Endodermal cell (in vitro differentiated cells): ENCODE data around the gene CFAP74. TPM values are rescaled to one million over a fixed set of nuclear protein-coding genes. Genes with fewer than 3 reads are reported as not detected.

Source experiments
- DNase-seq: peaks from one replicate; pipeline ENCODE4 v3.0.0-alpha.2; 2017
- H3K27ac ChIP-seq: 2 replicates; pipeline ENCODE4 v1.5.1; 2013; ENCODE audit warnings: mild to moderate bottlenecking, low read depth, low read length, moderate library complexity
- H3K27me3 ChIP-seq: 2 replicates; pipeline ENCODE4 v1.6.1; 2013; ENCODE audit warnings: mild to moderate bottlenecking, low read length, moderate library complexity; ENCODE audit not compliant: insufficient read depth, control insufficient read depth, poor library complexity, severe bottlenecking
- H3K36me3 ChIP-seq: 2 replicates; pipeline ENCODE4 v1.7.0; 2013; ENCODE audit warnings: mild to moderate bottlenecking, low read length, moderate library complexity; ENCODE audit not compliant: control insufficient read depth, insufficient read depth
- H3K4me1 ChIP-seq: one replicate; pipeline ENCODE4 v1.7.0; 2013; ENCODE audit warnings: low read length; ENCODE audit not compliant: control insufficient read depth, insufficient read depth
- H3K4me3 ChIP-seq: 2 replicates; pipeline ENCODE4 v1.5.1; 2013; ENCODE audit warnings: mild to moderate bottlenecking, low read length, moderate library complexity
- H3K9ac ChIP-seq: 2 replicates; pipeline ENCODE4 v1.6.1; 2013; ENCODE audit warnings: mild to moderate bottlenecking, low read length, moderate library complexity; ENCODE audit not compliant: poor library complexity, severe bottlenecking; ENCODE audit errors: extremely low read depth
- H3K9me3 ChIP-seq: 2 replicates; pipeline ENCODE4 v1.6.1; 2013; ENCODE audit warnings: mild to moderate bottlenecking, low read length, moderate library complexity; ENCODE audit not compliant: control insufficient read depth
- H3K27ac Mint-ChIP-seq: 2 replicates; pipeline ENCODE4 v1.8.0; 2020; ENCODE audit warnings: mixed read lengths
- H3K27me3 Mint-ChIP-seq: 2 replicates; pipeline ENCODE4 v1.8.0; 2021; ENCODE audit warnings: mild to moderate bottlenecking, mixed read lengths; ENCODE audit not compliant: insufficient read depth
- H3K36me3 Mint-ChIP-seq: 2 replicates; pipeline ENCODE4 v1.8.0; 2020; ENCODE audit warnings: low read depth, mixed read lengths
- H3K4me1 Mint-ChIP-seq: 2 replicates; pipeline ENCODE4 v1.8.0; 2020; ENCODE audit warnings: mixed read lengths
- H3K4me3 Mint-ChIP-seq: 2 replicates; pipeline ENCODE4 v1.8.0; 2020; ENCODE audit warnings: mild to moderate bottlenecking, moderate library complexity, mixed read lengths
- H3K9me3 Mint-ChIP-seq: 2 replicates; pipeline ENCODE4 v1.8.0; 2020; ENCODE audit warnings: mild to moderate bottlenecking, mixed read lengths
- CTCF ChIP-seq: fragments of 200-600 bp; sonication (generic); conservative IDR thresholded peaks from 2 replicates; pipeline ENCODE4 v1.5.0; 2021; ENCODE audit warnings: antibody characterized with exemption, mild to moderate bottlenecking
- WGBS, 2 experiments: methylation state at CpG; one replicate each; pipeline versions ENCODE4 v1.1.5 to v1.1.7; 2013; ENCODE audit warnings: missing lambda C conversion rate in 2 of 2, mixed read lengths in 1 of 2; ENCODE audit not compliant: insufficient coverage in 1 of 2, insufficient read length in 1 of 2; 5-methylcytosine and 5-hydroxymethylcytosine counted together
- total RNA-seq, 2 donors: library from RNA; stranded (reverse); fragmentation: NEBNext Ultra II Directional in 1 of 2; extraction: Animal tissue kit (Norgen Biotek cat#: 25700) in 1 of 2; gene quantifications; 2 replicates in 1 of 2; 3 replicates in 1 of 2; pipeline ENCODE4 v1.2.1, GENCODE V29; 2021

Gene CFAP74
- total RNA-seq, 2 donors from 2014 or later, result 0.58 to 0.75 TPM

DNA sequence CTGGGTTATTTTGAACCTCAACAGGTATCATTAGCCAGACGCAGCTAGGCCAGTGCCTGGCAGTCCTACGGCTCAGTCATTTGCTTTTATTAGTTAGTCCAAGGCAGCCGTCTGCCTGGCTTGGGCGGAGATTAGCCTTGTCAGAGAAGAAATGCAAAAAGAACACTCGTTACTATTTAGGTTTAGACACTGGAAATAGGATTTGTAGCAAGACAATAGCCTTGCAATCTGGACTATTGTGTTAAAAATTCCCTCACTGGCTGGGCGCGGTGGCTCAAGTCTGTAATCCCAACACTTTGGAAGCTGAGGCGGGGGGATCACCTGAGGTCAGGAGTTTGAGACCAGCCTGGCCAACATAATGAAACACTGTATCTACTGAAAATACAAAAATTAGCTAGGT is 35.7 kb upstream of the CFAP74 start:
- H3K9me3 ChIP-seq, result no peaks in the 10 kb centered on the region
- Mint-ChIP-seq H3K36me3 (no peaks in the 10 kb centered on the region), H3K4me1 (no peaks in the 10 kb centered on the region), H3K9me3 (no peaks in the 10 kb centered on the region), H3K27ac (no peak overlapping the region), H3K27me3 (peaks cover 4% of the 10 kb centered on the region), H3K4me3 (no peak overlapping the region)
- WGBS, 2 experiments, result 93 to 97% methylated on average over 7 to 8 of the region's 8 CpGs
- H3K9ac ChIP-seq, result no peak overlapping the region
- DNase-seq, result no peak
- H3K4me3 ChIP-seq, result no peak overlapping the region
- H3K27me3 ChIP-seq, result peaks cover 6% of the 10 kb centered on the region
- H3K36me3 ChIP-seq, result no peaks in the 10 kb centered on the region
- no peaks in the 10 kb centered on the region for H3K4me1 ChIP-seq
- no peak for TF ChIP-seq CTCF
- no peak overlapping the region for H3K27ac ChIP-seq

DNA sequence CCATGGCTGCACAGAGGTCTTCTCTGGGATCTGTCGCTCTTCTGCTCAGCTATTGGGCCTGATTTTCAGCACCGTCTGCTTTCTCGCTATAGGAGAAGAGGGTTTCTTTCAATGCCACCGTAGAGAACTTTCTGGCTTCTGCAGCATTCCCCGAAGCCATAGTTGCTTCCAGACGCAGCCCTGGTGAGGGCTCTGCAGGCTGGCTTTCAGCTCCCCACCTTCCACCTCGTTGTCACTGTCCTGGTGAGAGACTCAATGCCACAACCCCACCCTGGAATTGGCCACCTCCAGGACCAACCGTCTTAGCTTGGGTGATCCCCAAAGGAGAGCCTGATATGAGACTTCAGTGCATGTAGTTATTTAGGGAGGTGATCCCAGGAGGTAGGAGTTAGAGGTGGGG is 34.6 kb upstream of the CFAP74 start:
- WGBS, 2 experiments, result 93 to 95% methylated on average over 7 to 8 of the region's 8 CpGs
- H3K4me3 ChIP-seq, result no peak overlapping the region
- H3K4me1 Mint-ChIP-seq, result no peaks in the 10 kb centered on the region

DNA sequence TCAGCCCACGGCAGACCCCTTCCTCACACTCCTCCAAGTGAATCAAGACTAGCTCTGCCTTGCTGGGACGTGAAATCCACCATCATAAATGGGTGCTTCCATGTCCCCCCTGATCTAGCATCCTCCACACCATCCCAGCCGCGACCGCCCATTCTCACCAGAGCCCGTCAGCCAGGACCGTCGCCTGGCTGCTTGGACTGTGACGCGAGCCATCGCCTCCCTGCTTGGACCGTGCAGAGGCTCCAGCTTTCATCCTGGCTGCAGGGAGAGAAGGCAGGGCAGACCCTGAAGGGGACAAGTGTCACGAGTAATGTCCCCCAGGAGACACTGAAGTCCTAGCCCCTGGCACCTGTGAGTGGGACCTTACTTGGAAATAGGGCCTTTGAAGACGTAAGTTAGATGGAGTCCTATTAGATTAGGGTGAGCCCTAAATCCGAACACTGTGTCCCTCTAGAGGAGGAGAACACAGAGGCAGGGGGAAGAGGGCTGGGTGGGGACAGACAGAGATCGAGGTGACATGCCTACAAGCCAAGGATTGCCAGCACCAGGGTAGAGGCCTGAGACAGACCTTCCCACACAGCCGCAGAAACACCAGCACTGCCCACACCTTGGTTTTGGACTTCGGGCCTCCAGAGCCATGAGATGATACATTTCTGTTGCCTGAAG is 33.9 kb upstream of the CFAP74 start:
- Histone ChIP-seq H3K36me3 (no peaks in the 10 kb centered on the region), H3K4me1 (no peaks in the 10 kb centered on the region), H3K27me3 (no peaks in the 10 kb centered on the region), H3K9me3 (no peaks in the 10 kb centered on the region), H3K4me3 (no peak overlapping the region), H3K9ac (no peak overlapping the region), H3K27ac (no peak overlapping the region)
- no peak overlapping the region for H3K27ac Mint-ChIP-seq
- no peaks in the 10 kb centered on the region for H3K27me3 Mint-ChIP-seq
- DNase-seq, result no peak
- no peak for TF ChIP-seq CTCF
- H3K9me3 Mint-ChIP-seq, result no peaks in the 10 kb centered on the region
- 87% methylated on average over 14 to 18 of the region's 18 CpGs for WGBS, 2 experiments
- no peaks in the 10 kb centered on the region for H3K4me1 Mint-ChIP-seq
- no peaks in the 10 kb centered on the region for H3K36me3 Mint-ChIP-seq
- no peak overlapping the region for H3K4me3 Mint-ChIP-seq

More for the DNA sequence above, 34.6 kb upstream of the CFAP74 start:
- H3K27me3 Mint-ChIP-seq, result no peaks in the 10 kb centered on the region
- no peaks in the 10 kb centered on the region for H3K9me3 Mint-ChIP-seq
- no peak overlapping the region for H3K4me3 Mint-ChIP-seq
- DNase-seq, result no peak
- Histone ChIP-seq H3K9me3 (no peaks in the 10 kb centered on the region), H3K4me1 (no peaks in the 10 kb centered on the region), H3K36me3 (no peaks in the 10 kb centered on the region), H3K27me3 (no peaks in the 10 kb centered on the region), H3K27ac (no peak overlapping the region), H3K9ac (no peak overlapping the region)
- H3K36me3 Mint-ChIP-seq, result no peaks in the 10 kb centered on the region
- H3K27ac Mint-ChIP-seq, result no peak overlapping the region
- no peak for TF ChIP-seq CTCF
